Transverse colon (tissue), 3 donors: ENCODE data around the gene FNTB.

Source experiments
- CTCF ChIP-seq, 5 experiments: fragments of 200-600 bp in 3 of 5; fragments of 450-650 bp in 2 of 5; sonication (generic) in 3 of 5; IDR thresholded peaks; 1 replicate in 2 of 5; 2 replicates in 3 of 5; pipeline ENCODE4 v1.5.1; 2016 to 2017; ENCODE audit warnings: antibody characterized with exemption in 5 of 5, inconsistent platforms in 3 of 5, mild to moderate bottlenecking in 2 of 5, moderate library complexity in 1 of 5
- POLR2A ChIP-seq: fragments of 450-650 bp; IDR thresholded peaks from one replicate; pipeline ENCODE4 v1.6.1; 2016; ENCODE audit warnings: antibody characterized with exemption, mild to moderate bottlenecking, moderate library complexity

- no peak for TF ChIP-seq CTCF (IDR thresholded peaks at IDR 0.05)
- no peak for TF ChIP-seq POLR2A
Measured at GRCh38 chr14:65072256-65072655, 85.6 kb downstream of the FNTB start.
